GM18867 (cell line): Measurements from ENCODE around the gene BCR.

ENCODE experiments used
- ATAC-seq: cut with Tn5 transposase; IDR thresholded peaks from one replicate; pipeline ENCODE4 v1.9.1; 2021; ENCODE audit warnings: mild to moderate bottlenecking, moderate library complexity; ENCODE audit not compliant: unreplicated experiment

Gene BCR

DNA sequence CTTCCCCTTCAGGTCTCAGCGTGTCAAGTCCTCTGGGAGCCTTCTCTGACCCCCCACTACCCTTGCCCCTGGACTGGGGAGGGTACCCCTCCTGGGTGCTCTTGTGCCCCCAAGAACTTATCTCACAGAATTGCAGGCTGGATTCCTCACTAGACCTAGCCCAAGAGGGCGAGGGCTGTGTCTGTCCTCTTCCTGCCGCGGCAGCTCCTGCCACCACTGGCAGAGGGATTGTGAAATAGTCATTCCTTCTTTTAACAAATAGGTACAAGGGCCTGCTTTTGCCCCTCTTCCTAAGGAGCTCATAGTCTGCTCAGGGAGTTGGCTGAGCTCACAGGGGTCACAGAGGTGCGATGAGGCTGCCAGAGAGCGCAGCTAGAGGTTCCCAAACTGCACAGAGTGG is 29.5 kb upstream of the BCR start:
- ATAC-seq: no peak

DNA sequence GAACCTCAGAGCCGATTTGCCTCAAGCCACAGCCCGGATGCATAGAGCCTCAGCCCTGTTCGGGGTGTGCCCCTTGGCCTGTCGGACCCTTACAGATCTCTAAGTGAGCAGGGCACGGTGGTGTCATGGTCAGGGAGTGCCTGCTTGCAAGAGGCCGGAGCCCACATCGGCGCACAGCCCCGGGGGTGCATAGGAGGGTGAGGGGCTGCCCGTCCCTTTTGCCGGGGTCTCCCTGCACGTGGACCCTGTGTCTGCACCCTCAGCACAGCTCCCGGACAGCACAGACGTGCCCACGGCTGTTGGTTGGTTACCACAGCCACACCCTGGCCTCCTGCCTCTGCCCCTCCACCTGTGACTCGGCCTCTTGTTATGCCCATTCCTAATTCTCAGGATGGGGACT is 28.5 kb upstream of the BCR start:
- no peak for ATAC-seq

DNA sequence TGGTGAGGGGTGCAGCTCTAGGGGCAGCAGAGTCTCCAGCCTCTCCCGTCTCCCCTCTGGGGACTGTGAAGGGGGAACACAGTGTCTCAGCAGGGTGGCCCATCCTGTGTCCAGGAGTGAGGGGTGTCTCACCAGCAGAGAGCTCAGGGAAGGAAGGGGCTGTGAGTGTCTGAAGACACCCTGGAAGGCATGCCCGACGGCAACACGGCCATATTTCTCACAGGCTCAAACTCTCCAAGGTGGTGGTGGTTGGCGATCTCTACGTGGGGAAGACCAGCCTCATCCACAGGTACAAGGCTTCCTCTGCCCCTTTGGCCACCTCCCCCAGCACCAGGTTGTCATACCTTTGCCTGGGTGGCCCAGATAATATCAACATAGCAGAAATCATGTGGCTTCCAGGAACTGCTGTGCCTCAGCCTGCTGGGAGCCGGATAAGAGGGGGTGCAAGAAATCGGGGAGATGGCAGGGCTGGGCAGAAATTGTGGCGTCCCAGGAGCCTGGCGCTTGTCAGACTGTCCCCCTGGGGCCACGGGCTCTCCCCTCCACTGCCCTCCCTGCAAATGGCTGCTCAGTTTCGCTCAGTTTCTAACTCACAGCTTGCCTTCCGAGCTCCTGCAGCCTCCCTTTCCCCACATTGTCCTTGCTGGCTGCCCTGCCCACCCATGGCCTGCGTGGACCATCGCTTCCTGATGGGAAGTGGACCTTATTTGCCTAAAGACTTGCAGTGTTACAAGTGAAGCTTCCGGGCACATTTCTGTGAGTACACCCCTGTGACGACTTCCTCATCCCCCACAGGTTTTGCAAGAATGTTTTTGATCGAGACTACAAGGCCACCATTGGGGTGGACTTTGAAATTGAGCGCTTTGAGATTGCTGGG is 27.8 kb upstream of the BCR start:
- no peak for ATAC-seq

DNA sequence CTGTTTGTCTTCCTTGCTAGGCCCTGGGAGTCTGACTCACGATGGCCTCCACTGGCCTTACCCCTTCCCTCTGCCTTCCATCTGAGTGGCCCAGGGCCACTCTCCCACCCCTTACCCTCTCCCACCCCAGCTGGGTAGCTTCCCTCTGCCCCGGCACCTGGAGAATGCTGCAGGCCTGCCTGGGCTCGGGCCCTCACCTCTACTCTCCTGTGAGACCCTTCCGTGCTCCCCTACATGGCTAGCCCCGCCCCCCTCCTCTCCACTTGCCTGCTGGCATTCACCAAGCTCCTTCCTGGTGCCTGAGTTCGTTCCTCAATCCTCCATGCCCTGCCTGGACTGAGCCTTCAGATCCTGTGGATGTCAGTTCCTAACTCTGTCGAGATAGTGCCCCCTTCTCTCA is 26.3 kb upstream of the BCR start:
- ATAC-seq: no peak

DNA sequence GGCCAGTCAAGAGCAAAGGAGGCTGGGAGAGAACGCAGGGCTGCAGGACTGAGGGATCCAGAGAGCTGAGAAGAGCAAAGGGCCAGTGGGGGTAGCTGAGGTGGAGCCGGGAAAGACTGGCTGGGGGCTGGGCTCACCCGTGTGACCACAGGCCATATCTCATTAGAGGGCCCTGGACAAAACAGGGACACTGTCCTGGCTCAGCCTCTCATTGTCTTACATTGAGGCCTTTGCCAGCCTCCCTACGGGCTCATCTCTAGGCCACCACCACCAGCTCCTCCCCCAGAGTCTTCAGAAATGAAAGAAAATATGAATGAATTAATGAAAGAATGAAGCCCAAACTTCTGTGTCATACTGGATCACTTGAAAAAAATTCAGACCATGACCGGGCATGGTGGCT is 25.8 kb upstream of the BCR start:
- no peak for ATAC-seq

DNA sequence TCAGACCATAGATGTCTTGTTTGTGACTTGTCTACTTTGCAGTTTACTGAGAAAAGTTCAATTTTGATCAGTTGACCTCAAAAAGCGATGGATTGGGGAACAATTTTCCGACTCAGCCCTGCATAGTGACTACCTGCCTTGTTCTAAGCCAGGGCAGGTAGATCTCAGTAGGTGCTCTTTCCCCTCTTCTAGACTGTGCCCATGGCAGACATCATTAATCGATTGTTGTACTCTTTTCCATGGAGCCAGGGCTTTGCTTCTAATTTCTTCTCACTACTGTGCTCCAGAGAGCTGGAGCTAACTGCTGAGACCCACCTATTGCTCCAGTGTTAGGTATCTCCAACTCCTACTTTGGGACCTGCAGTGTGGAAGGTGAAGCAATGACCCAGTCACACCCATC is 25.2 kb upstream of the BCR start:
- no peak for ATAC-seq

DNA sequence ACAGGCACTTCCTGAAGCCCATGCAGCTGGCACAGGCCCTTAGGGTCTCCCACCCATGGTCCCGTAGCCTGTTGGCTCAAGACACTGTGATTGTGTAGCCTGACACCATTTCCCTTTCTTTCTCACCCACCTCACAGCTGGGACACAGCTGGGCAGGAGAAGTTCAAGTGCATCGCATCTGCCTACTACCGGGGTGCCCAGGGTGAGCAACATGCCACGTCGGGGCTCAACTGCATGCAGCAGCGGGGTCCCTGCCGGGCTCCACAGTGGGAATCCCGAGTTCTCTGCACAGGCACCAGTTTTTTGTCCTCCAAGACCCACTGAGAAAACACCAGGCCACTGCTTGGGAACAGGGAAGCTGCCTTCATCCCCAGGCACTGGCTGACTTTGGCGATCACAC is 24.5 kb upstream of the BCR start:
- no peak for ATAC-seq

DNA sequence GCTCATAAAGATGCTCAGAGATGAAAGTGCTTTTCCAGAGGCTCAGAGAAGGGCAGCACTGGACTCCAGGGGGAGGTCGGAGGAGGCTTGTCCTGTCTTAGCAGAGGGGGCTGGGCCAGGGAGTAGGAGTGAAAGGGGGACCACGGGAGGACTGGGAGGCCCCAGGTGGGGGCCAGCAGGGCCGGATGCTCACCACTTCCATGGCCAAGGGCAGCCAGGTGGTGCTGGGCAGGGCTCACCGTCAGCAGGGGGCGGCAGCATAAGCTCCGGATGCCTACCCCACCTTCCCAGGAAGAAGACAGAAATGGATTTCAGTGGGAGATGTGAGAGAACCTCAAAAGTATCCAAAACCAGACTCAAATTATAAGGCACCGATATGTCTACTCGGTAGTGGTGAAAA is 24.0 kb upstream of the BCR start:
- no peak for ATAC-seq

DNA sequence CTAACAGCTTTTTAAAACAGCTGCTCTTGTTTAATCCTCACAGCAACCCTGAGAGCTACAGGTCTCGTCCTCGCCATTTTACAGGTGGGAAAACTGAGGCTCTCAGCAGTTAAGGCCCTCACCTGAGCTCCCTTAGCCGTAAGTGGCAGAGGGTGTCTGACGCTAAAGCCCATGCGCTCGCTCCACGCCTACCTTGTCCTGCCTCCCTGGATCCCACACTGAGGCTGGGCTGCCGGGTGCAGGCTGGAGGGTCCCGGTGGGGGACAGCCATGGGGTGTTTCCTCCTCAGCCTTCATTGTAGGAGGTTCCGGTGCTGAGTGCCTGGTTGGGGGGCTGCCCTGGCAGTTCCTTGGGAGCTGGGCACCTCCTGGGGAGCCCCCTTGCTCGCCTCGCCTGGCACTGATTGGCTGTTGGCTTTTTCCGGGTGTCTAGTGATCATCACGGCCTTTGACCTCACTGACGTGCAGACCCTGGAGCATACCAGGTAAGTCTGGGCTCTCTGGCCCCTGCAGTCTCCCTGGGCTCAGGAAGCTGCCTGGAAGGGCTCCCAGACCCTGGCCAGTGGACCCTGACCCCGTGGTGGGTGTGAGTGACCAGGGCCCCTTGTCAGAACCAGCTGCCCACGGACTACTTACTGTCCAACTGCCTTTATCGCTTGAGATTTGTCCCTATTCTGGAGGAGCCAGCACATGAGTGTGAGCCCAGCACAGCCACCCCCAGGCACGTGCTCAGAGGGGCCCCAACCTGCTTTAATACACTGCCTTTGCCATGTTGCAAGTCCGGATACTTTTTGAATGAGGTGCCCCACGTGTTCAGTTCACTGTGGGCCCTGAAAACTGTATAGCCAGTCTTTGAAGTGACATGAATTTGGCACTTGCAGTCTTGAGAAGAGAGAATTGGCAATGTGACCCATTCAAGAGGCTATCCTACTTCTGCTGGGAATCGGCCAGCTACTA is 22.5 kb upstream of the BCR start:
- no peak for ATAC-seq

DNA sequence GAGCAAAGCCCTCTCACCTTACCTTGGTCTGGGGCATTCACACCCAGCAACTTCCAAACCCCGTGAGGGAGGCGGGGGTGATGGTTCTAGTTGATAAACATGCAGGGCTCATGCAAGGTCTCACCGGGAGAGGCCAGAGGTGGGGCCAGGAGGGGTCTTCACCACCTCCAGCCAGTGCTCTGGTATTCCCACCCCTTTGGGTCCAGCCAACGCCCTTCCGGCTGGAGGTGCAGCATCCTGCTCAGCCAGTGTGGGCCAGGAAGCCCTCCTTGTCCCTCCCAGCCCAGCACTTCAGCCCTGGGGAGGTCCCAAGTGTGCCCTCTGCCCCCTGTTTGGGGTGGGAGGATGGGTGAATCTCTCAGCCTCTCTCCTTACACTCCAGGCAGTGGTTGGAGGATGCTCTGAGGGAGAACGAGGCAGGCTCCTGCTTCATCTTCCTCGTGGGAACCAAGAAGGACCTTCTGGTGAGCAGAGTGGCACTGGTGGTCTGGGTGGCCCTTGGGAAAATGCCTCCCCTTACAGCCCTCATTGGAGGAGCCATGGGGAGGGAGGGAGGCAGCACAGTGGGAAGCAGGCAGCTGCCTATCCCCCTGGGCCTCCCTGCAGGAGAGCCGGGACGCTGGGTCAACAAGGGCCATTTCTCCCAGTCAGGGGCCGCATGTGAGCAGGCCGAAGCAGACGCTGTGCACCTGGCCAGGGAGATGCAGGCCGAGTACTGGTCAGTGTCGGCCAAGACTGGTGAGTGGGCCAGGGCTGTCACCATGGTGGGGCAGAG is 21.6 kb upstream of the BCR start:
- no peak for ATAC-seq

DNA sequence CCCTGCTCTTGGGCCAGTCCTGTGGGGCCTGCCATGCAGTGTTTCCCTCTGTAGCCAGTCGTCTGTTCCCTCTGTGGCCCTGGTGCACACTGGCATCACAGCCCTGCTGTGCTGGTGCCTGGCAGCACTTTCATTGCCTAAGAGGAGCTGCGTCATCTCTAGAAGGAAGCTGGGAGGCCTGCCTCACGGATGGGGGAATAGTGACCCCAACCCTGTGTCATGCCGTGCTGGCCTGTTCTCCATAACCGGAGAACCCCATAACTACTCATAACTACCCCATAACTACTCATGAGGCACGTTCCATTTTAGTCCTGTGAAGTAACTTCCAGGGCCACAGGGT is 21.0 kb upstream of the BCR start:
- ATAC-seq: no peak

DNA sequence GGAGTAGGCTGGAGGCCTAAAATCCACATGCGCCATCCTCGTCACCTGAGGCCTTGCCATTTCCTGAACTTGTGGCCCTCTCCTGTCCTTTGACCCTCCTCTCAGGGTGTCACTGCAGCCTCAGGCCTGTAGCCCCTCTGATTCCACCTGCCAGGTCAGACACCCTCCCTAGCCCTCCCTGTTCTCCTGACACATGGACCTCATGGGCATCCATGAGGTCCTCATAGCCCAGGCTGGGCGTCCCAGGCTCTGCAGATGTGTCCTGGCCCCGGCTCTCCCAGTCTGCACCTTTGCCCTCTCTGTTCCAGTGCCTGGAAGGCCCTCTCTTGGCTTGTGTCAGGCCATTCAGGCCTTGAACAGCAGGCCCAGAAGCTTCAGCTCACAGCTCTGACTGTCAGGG is 19.3 kb upstream of the BCR start:
- no peak for ATAC-seq

DNA sequence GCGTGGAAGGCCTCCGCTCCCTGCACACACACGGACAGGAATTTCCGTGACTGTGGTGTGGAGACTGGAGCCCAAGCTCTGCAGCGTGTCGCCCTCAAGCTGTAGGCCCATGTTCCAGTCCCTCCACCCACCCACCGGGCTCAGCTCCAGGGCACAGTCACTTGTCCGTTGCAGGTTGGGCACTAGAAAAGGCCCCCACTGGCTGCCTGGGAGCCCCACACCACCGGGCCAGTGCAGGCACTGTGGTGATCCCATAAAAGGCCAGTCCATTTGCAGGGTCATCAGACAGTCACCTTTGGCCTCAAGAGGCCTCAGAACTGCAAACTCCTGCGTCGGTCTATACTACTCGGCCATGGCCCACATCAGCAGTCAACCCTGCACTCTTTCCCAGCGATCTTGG is 18.7 kb upstream of the BCR start:
- no peak for ATAC-seq

DNA sequence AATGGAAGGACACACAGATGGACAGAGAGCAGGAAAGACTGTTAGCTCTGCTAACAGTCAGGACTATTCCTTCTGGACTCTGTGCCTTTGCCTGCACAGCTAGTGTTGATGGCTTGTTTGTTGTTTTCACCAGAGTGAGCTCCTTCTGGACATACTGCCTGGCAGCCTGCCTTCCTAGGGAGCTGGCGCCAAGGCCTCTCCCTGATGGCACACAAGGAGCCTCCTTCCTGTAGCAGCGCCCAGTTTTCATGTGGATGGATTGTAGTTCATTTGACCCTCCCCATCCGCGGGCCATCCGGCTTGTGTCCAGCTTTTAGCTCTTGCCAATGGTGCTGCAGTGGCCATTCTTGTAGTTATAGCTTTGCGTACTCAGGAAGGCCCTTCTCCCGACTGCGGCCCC is 16.6 kb upstream of the BCR start:
- no peak for ATAC-seq

DNA sequence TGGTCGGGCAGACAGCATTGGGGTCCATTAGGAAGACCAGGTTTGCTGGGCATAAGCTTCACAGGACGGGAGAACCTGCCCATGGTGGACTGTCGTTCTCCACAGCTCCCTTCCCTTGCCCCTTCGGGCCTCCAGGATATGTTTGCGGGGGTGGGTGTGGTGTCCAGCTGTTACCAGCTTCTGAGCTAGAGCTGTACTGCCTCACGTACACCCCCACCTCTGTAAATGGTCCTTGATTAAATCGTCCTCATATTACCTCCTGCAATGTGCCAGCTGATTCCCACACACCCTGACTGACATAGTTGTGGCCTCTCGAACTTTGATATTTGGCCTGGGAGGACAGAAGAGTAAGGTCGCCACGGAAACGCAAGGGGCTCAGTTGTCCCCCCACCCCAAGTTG is 16.2 kb upstream of the BCR start:
- no peak for ATAC-seq

DNA sequence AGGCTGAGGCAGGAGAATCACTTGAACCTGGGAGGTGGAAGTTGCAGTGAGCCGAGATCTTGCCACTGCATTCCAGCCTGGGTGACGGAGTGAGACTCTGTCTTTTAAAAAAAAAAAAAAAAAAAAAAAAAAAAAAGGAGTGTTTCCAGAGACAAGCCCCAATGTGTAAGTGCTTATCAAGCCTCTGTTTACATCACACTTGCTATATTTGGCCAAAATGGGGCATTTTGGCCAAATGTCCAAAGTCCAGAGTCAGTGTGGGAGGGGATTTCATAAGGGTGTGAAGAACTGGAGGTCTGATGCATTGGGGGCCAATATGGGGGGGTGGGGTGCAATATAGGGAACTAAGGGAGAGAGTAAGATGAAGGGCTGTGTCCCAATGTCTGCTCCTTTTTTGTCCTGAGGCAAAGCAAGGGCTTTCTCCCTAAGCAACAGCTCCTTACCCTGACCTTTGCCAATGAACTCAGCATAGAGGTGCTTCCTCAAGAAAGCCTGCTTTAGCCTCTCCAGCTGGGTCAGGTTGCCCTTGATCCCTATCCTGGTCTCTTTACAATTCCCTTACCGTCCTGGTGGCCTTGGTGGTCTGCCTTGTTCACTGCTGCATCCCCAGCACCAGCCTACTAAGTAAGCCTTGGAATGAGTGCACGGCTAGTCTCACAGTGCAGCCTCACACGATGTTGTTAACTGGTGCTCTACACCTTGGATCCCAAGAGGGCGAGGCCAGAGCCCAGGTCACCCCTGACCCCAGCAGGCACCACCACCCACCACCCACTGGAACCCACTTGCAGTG is 14.1 kb upstream of the BCR start:
- no peak for ATAC-seq

DNA sequence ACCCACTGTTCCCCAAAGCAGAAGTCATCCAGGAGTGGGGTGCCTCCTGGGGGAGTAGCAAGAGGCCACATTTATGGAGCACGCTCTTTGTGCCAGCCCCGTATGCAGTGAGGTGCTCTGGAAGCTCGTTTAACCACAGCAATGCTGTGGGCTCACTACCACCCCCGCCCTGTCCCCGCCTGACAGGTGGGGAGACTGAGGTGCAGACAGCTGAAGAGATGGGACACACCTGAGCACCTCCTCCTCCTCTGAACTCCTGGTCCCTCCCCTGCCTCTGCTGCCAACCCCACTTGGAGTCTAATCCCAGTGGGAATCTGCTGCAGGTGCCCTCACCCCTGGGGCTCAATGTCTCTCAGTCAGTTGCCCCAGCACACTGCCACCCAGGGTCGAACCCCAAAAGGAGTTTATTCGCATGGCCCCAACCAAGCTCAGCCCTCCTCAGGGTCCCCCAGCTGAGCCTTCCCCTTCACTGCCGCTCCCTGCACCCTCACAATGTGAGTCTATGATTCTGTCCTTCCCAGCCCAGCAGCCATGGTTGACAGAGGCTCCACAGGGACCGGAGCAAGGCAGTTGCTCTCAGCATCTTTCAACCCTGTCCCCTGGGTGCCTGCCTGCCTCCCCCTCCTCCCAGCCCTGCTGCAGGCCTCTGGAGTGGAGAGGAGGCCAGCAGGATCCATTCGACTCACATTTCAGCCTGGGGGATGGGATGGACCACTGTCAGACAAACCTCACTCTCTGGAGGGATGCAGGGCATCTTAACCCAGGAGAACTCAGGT is 13.3 kb upstream of the BCR start:
- no peak for ATAC-seq

DNA sequence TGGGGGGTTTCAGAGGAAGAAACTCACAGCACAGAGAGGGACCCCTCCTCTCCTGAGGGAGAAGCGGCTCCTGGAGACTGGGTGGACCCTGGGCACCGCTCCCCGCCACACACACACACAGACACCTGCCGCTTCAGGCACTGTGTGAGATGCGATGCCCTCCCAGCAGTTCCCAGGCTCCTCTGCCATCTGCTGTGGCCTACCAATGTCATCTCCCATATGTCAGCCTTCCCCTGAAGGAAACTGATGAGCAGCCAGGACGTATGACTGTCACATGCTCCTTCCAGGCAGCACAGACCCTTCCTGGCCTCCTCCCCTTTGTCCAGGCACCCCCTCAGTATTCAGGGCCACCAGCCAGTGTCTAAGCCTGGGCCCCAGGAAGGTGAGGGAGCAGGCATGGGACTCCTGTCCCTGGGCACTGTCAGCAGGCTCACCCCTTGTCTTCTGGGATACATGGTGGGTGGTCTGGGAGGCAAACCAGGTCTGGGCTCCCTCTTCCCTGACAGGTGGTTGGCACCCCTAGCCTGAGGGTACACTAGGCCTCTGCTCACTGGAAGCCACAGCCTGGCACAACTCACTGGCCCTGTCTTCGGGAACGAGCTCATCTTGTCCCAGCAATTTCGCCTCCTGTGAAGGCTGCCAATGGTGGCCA is 11.8 kb upstream of the BCR start:
- ATAC-seq: no peak

DNA sequence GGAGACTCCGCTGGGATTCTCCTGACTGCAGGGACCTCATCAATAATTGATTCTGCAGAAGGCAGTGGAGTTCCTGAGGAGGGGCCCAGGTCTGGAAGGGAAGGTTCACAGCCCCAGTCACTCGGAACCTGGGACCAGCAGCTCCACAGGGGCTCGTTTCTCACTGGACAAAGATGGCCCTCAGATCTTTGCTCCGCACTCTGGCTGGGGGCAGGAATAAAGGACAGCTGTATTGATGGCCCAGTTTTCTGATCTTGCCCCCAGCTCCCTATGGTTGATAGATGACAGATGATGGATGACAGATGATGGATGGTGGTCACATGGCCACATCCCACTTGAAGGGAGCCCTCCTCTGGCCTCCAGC is 11.3 kb upstream of the BCR start:
- ATAC-seq: no peak
